Testis (tissue), 2 donors: ENCODE data around the gene MAPKAPK2.

Experiments used
- CTCF ChIP-seq, 3 experiments: fragments of 450-650 bp in 2 of 3; fragments of 200-600 bp in 1 of 3; sonication (generic) in 1 of 3; IDR thresholded peaks; one replicate each; pipeline ENCODE4 v1.5.1; 2016 to 2019; ENCODE audit warnings: antibody characterized with exemption in 3 of 3, mild to moderate bottlenecking in 2 of 3, moderate library complexity in 1 of 3
- POLR2A ChIP-seq: fragments of 450-650 bp; IDR thresholded peaks from one replicate; pipeline ENCODE4 v1.6.1; 2017; ENCODE audit warnings: antibody characterized with exemption, mild to moderate bottlenecking, moderate library complexity

GRCh38 chr1:206674745-206675175, 9.9 kb upstream of the MAPKAPK2 start:
- TF ChIP-seq CTCF (IDR thresholded peaks at IDR 0.05) (no peak), POLR2A (no peak)
